ENCODE results near the gene PRR3. TPM values are rescaled to one million over a fixed set of nuclear protein-coding genes. Genes with fewer than 3 reads are reported as not detected.

Gene PRR3
- total and polyA plus RNA-seq, 2 of the 13 experiments (the other 11 are each of a cell fraction or from before 2014, with no cell fraction given), result 14.6 to 21.2 TPM

DNA sequence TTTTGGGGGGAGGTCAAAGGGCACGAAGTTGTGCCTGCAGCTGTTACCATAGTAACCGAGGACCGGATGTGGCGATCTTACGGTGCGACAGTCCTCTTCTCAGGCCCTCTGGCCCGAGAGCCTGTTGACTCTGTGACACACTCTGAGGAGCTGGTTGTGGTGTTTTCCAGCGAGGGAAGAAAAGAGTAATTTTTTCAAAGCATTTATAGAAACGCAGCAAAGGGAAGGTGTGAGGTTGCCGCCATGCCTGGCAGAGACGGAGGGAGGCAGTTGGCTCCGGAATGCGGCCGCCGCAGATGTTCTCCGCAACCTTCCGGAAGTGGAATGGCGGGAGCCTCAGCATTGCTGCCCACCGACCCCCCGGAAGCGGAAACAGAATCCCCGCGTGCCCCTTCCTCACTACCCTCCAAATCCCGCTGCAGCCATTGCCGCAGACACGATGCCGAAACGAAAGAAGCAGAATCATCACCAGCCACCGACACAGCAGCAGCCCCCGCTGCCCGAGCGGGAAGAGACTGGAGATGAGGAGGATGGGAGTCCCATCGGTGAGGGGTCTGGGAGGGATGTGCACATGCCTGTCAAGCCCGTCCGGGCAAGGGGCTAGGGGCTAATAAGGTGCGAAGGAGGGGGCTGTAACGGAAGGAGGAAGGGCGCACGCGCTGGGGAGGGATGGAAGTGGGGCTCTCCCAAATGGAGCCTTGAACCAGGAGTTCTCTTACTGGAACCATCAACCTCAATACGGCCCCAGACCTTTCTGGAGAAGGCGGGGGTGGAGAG, at the start of gene PRR3 (continued):
- TF ChIP-seq HOXA5 (CRISPR knock-in tag; IDR thresholded peaks at IDR 0.05) (no peak), ZNF740 (CRISPR knock-in tag; IDR thresholded peaks at IDR 0.05) (0 out of 2 replicates have a peak, but pooled peaks have one; percentile 49), ZFP36 (IDR thresholded peaks at IDR 0.05; ENCODE audit: borderline replicate concordance, low read depth, low read length, partially characterized antibody) (no peak), XRCC5 (optimal IDR thresholded peaks at IDR 0.05; ENCODE audit: low read length) (peak; percentile 81), ZKSCAN1 (IDR thresholded peaks at IDR 0.05; ENCODE audit: low read length) (no peak; the same call in 1 of the 2 replicates), ZNF264 (CRISPR knock-in tag; IDR thresholded peaks at IDR 0.05) (peak; percentile 57; the same call in 1 of the 2 replicates), ZNF883 (CRISPR knock-in tag; IDR thresholded peaks at IDR 0.05; ENCODE audit: not compliant biosample characterization) (peak; percentile 96), ZBTB44 (CRISPR knock-in tag; IDR thresholded peaks at IDR 0.05) (peak; percentile 30; the same call in 1 of the 2 replicates), CENPT (CRISPR knock-in tag; IDR thresholded peaks at IDR 0.05; ENCODE audit: low read depth) (peak; percentile 70; the same call in 1 of the 2 replicates), ZNF713 (CRISPR knock-in tag; IDR thresholded peaks at IDR 0.05) (no peak), MIER2 (CRISPR knock-in tag; IDR thresholded peaks at IDR 0.05) (no peak; the same call in 1 of the 2 replicates), ZNF563 (CRISPR knock-in tag; IDR thresholded peaks at IDR 0.05) (peak; percentile 96), EED (CRISPR knock-in tag; IDR thresholded peaks at IDR 0.05) (peak; percentile 99), ZNF18 (CRISPR knock-in tag; IDR thresholded peaks at IDR 0.05; ENCODE audit: insufficient replicate concordance) (no peak), CBFB (CRISPR knock-in tag; IDR thresholded peaks at IDR 0.05) (no peak)
- TF ChIP-seq, protein P1, sequence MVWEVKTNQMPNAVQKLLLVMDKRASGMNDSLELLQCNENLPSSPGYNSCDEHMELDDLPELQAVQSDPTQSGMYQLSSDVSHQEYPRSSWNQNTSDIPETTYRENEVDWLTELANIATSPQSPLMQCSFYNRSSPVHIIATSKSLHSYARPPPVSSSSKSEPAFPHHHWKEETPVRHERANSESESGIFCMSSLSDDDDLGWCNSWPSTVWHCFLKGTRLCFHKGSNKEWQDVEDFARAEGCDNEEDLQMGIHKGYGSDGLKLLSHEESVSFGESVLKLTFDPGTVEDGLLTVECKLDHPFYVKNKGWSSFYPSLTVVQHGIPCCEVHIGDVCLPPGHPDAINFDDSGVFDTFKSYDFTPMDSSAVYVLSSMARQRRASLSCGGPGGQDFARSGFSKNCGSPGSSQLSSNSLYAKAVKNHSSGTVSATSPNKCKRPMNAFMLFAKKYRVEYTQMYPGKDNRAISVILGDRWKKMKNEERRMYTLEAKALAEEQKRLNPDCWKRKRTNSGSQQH (CRISPR knock-in tag; IDR thresholded peaks at IDR 0.05; ENCODE audit: low read depth), result no peak; the same call in 1 of the 2 replicates
- TF ChIP-seq, protein P2, sequence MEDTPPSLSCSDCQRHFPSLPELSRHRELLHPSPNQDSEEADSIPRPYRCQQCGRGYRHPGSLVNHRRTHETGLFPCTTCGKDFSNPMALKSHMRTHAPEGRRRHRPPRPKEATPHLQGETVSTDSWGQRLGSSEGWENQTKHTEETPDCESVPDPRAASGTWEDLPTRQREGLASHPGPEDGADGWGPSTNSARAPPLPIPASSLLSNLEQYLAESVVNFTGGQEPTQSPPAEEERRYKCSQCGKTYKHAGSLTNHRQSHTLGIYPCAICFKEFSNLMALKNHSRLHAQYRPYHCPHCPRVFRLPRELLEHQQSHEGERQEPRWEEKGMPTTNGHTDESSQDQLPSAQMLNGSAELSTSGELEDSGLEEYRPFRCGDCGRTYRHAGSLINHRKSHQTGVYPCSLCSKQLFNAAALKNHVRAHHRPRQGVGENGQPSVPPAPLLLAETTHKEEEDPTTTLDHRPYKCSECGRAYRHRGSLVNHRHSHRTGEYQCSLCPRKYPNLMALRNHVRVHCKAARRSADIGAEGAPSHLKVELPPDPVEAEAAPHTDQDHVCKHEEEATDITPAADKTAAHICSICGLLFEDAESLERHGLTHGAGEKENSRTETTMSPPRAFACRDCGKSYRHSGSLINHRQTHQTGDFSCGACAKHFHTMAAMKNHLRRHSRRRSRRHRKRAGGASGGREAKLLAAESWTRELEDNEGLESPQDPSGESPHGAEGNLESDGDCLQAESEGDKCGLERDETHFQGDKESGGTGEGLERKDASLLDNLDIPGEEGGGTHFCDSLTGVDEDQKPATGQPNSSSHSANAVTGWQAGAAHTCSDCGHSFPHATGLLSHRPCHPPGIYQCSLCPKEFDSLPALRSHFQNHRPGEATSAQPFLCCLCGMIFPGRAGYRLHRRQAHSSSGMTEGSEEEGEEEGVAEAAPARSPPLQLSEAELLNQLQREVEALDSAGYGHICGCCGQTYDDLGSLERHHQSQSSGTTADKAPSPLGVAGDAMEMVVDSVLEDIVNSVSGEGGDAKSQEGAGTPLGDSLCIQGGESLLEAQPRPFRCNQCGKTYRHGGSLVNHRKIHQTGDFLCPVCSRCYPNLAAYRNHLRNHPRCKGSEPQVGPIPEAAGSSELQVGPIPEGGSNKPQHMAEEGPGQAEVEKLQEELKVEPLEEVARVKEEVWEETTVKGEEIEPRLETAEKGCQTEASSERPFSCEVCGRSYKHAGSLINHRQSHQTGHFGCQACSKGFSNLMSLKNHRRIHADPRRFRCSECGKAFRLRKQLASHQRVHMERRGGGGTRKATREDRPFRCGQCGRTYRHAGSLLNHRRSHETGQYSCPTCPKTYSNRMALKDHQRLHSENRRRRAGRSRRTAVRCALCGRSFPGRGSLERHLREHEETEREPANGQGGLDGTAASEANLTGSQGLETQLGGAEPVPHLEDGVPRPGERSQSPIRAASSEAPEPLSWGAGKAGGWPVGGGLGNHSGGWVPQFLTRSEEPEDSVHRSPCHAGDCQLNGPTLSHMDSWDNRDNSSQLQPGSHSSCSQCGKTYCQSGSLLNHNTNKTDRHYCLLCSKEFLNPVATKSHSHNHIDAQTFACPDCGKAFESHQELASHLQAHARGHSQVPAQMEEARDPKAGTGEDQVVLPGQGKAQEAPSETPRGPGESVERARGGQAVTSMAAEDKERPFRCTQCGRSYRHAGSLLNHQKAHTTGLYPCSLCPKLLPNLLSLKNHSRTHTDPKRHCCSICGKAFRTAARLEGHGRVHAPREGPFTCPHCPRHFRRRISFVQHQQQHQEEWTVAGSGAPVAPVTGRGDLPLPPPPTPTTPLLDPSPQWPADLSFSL (CRISPR knock-in tag; IDR thresholded peaks at IDR 0.05), result peak; percentile 9; the same call in 1 of the 2 replicates
